Ectodermal cell (in vitro differentiated cells): ENCODE measurements around the gene RAPGEF3.

ENCODE experiments used
- H3K27ac ChIP-seq: 2 replicates; pipeline ENCODE4 v1.7.0; 2013; ENCODE audit warnings: mild to moderate bottlenecking, low read depth, low read length; ENCODE audit not compliant: insufficient read depth, poor library complexity, severe bottlenecking
- H3K27me3 ChIP-seq: 2 replicates; pipeline ENCODE4 v1.7.0; 2013; ENCODE audit warnings: mild to moderate bottlenecking, low read length; ENCODE audit not compliant: insufficient read depth, control insufficient read depth, poor library complexity, severe bottlenecking
- H3K36me3 ChIP-seq: one replicate; pipeline ENCODE4 v1.7.0; 2013; ENCODE audit warnings: low read length; ENCODE audit not compliant: control insufficient read depth, insufficient read depth
- H3K4me1 ChIP-seq: one replicate; pipeline ENCODE4 v1.7.0; 2013; ENCODE audit warnings: low read length; ENCODE audit not compliant: control insufficient read depth, insufficient read depth
- H3K4me3 ChIP-seq: 2 replicates; pipeline ENCODE4 v1.7.0; 2013; ENCODE audit warnings: low read depth, low read length, control low read depth; ENCODE audit not compliant: insufficient read depth
- H3K9me3 ChIP-seq: 2 replicates; pipeline ENCODE4 v1.7.0; 2013; ENCODE audit warnings: mild to moderate bottlenecking, low read length, moderate library complexity; ENCODE audit not compliant: control insufficient read depth
- WGBS, 2 experiments: methylation state at CpG; one replicate each; pipeline ENCODE4 v1.1.7; 2013; ENCODE audit warnings: missing lambda C conversion rate in 2 of 2; 5-methylcytosine and 5-hydroxymethylcytosine counted together

RAPGEF3 gene

GRCh38 chr12:47741340-47741703 lies 17.4 kb downstream of the RAPGEF3 start:
- Histone ChIP-seq H3K36me3 (no peaks in the 10 kb centered on the region), H3K4me3 (no peak overlapping the region), H3K4me1 (peaks cover 15% of the 10 kb centered on the region), H3K9me3 (no peaks in the 10 kb centered on the region), H3K27me3 (no peaks in the 10 kb centered on the region), H3K27ac (no peak overlapping the region)
- WGBS, 2 experiments: 69 to 72% methylated on average over 4 of the region's 4 CpGs

DNA sequence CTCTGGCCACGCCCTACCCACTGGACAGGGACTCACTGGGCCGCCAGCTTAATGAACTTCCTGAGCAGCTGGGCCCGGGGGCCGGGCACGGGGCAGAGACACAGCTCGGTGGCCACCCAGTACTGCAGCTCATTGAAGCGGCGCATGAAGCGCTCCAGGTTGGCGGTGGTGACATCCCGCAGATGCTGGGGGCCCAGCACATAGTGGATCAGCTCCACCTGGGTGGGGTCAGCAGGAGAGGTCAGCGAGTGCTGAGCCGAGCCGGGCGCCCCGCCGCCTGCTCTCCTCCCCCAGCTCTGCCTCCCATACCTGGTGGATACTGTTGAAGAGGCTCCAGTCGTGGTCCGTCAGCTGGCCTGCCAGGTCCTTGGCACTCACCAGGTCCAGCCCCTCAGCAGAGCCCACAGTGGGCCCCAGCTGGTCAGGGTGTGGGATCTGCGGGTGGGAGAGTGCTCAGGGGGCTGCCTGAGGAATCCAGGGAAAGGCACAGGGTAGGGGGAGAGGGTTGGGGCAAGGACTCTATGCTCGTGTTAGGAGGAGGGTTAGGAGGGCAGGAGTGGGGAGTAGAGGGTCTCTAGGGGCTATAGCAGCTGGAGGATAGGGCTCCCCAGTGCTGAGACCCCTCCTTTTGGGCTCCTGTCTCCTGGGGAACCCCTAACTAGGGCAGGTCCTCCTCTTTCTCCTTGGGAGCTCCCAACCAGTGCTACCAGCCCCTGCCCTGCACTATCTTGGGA lies 17.9 kb downstream of the RAPGEF3 start:
- no peaks in the 10 kb centered on the region for H3K27me3 ChIP-seq
- WGBS, 2 experiments: 89 to 90% methylated on average over 21 of the region's 21 CpGs
- peaks cover 15% of the 10 kb centered on the region for H3K4me1 ChIP-seq
- no peaks in the 10 kb centered on the region for H3K9me3 ChIP-seq
- no peak overlapping the region for H3K27ac ChIP-seq
- H3K4me3 ChIP-seq: no peak overlapping the region
- no peaks in the 10 kb centered on the region for H3K36me3 ChIP-seq

GRCh38 chr12:47739979-47740378 lies 18.7 kb downstream of the RAPGEF3 start:
- 83 to 86% methylated on average over 12 of the region's 12 CpGs for WGBS, 2 experiments
- H3K9me3 ChIP-seq: no peaks in the 10 kb centered on the region
- H3K27me3 ChIP-seq: no peaks in the 10 kb centered on the region
- no peak overlapping the region for H3K4me3 ChIP-seq
- peaks cover 16% of the 10 kb centered on the region for H3K4me1 ChIP-seq
- H3K36me3 ChIP-seq: no peaks in the 10 kb centered on the region
- no peak overlapping the region for H3K27ac ChIP-seq

DNA sequence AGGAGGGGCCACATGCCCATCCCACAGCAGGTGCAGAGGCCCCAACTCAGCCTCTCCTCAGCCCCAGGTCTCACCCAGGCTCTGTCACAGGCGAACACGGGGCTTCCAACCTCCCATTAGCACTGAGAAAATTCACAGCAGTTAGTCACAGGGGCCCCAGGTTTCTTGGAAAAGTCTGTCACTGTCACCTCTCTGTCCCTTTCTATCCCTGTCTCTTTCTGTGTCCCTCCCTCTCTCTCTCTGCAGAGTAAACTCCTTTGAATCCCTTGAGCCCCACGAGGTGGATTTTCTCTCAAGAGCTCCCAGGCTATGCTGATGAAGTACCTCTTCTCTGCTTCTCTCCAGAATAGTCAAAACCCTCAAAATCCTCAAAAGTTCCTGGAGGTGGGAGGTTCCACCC lies 19.4 kb downstream of the RAPGEF3 start:
- Histone ChIP-seq H3K4me1 (peaks cover 20% of the 10 kb centered on the region), H3K4me3 (no peak overlapping the region)
- WGBS, 2 experiments: 76 to 84% methylated on average over 3 of the region's 3 CpGs

DNA sequence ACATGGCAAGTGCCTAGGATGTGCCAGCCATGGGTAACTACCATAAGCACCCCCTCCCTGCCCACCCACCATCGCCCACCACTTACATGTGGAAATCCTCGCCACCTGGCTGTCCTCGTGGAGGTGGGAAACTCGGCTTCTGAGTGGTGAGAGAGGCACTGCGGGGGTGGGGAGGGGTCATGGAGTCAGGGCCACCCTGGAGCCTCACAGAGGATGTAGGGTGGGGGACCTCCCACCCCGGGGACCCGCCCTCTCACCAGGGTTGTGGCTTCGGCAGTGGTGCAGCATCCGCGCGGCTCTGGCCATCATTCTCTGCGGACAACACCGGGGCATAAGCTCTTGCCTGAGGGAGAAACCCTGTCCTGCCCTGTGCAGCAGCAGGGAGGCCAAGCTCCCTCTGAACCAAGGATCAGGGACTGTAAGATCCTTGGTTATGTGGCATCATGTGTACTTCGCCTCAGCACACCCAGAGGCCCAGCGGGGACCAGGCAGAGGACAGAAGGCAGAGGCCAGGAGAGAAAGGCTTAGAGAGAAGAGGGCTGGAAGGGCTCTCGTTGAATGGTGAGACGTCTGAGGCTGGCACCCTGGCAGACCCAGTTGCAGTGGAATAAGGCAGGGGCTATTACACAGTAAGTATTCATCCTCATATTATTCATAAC lies 20.6 kb downstream of the RAPGEF3 start:
- no peak overlapping the region for H3K27ac ChIP-seq
- peaks cover 20% of the 10 kb centered on the region for H3K4me1 ChIP-seq
- 93 to 95% methylated on average over 16 to 17 of the region's 17 CpGs for WGBS, 2 experiments
- H3K4me3 ChIP-seq: no peak overlapping the region
- H3K27me3 ChIP-seq: no peaks in the 10 kb centered on the region
- H3K36me3 ChIP-seq: no peaks in the 10 kb centered on the region
- H3K9me3 ChIP-seq: no peaks in the 10 kb centered on the region

More for the DNA sequence above, 19.4 kb downstream of the RAPGEF3 start:
- Histone ChIP-seq H3K9me3 (no peaks in the 10 kb centered on the region), H3K27ac (no peak overlapping the region), H3K36me3 (no peaks in the 10 kb centered on the region), H3K27me3 (no peaks in the 10 kb centered on the region)

GRCh38 chr12:47736877-47737676 lies 21.6 kb downstream of the RAPGEF3 start:
- Histone ChIP-seq H3K27me3 (no peaks in the 10 kb centered on the region), H3K36me3 (no peaks in the 10 kb centered on the region), H3K9me3 (no peaks in the 10 kb centered on the region), H3K4me3 (no peak overlapping the region), H3K27ac (no peak overlapping the region), H3K4me1 (peaks cover 20% of the 10 kb centered on the region)
- 89 to 93% methylated on average over 19 of the region's 19 CpGs for WGBS, 2 experiments

- H3K36me3 ChIP-seq: no peaks in the 10 kb centered on the region
- WGBS, 2 experiments: 93 to 94% methylated on average over 4 of the region's 4 CpGs
- no peak overlapping the region for H3K4me3 ChIP-seq
- H3K27me3 ChIP-seq: no peaks in the 10 kb centered on the region
- H3K4me1 ChIP-seq: peaks cover 20% of the 10 kb centered on the region
- no peaks in the 10 kb centered on the region for H3K9me3 ChIP-seq
- no peak overlapping the region for H3K27ac ChIP-seq
Measured at GRCh38 chr12:47736216-47736615, 22.5 kb downstream of the RAPGEF3 start.

DNA sequence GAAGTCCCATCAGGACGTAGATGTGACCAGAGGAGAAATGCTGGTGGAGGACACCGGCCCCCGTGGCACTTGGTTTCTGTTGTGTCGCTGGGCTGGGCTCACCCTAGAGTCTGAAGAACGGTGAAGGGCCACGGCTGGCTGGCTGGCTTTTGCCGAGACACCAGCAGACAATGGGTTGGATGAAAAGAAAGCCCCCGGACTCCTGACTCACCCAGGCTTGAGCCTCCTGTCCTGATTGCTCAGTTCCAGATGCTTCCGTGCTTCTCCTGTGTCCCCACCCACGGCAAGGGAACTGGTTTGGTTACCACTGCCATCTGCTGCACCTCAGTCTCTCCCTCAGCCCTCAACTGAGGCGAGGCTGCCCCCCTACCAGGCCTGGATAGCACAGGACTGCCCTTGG lies 23.0 kb downstream of the RAPGEF3 start:
- Histone ChIP-seq H3K9me3 (no peaks in the 10 kb centered on the region), H3K4me3 (no peak overlapping the region), H3K4me1 (peaks cover 16% of the 10 kb centered on the region), H3K27me3 (no peaks in the 10 kb centered on the region), H3K36me3 (no peaks in the 10 kb centered on the region), H3K27ac (no peak overlapping the region)
- WGBS, 2 experiments: 93 to 94% methylated on average over 11 of the region's 11 CpGs

DNA sequence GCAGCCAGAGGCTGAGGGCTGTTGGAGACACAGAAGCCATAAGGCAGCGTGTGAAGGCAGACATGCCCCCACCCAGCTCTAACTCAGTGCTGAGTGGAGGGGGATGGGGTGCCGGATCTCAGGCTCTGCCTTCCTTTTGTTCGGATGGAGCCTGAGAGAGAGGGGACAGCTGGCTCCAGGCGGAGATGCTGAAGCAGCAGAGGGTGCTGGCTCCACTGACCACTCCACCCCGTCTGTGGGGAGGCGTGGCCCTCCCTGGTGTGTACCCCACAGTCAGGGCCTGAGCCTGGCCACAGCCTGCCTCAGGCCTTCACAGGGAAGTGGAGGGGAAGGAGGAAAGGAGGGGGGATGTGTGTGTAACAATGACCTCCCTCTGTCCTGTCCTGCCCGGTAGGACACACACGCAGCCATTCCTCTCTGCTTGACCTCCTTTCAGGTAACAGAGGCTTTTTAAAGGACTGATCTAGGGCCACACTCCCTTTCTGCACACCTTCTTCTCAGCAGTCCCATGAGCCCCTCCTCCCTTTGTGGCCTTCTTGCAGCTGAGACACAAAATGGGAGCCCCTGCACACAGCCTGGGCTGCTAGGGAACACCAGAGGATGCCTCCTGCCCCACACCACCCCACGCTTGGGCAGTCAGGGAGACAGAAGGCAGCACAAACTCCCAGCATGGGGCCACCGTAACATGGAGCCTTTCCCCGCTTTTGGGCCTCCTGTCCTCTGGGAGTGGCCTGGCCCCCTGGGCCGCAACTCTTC lies 23.8 kb downstream of the RAPGEF3 start:
- no peaks in the 10 kb centered on the region for H3K27me3 ChIP-seq
- no peaks in the 10 kb centered on the region for H3K36me3 ChIP-seq
- no peak overlapping the region for H3K4me3 ChIP-seq
- H3K27ac ChIP-seq: no peak overlapping the region
- H3K4me1 ChIP-seq: peaks cover 10% of the 10 kb centered on the region
- no peaks in the 10 kb centered on the region for H3K9me3 ChIP-seq
- WGBS, 2 experiments: 45 to 50% methylated on average over 12 of the region's 12 CpGs
